ENCODE results near the gene PROM1. TPM values are rescaled to one million over a fixed set of nuclear protein-coding genes. Genes with fewer than 3 reads are reported as not detected.

The PROM1 gene
- total and polyA plus RNA-seq, 9 of the 15 experiments (the other 6 are each of a cell fraction or from before 2014, with no cell fraction given) = 0.05 TPM; not detected in 8

DNA sequence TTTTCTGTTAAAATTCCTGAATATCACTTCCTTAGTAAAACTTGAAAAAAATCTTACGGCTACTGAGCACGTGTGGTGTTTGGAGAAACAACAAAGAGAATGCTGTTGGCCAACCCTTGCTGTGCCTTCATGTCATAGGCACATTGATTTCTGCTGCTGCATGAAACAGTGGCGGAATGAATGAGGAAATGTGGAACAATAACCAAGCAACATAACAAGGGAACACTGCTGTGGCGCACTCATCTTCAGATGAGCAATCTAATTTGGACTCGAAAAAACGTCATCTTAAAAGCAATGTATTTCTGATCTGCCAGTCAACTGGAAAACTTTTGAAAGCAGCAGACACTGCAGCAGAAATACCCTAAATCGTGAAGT is 51.4 kb downstream of the PROM1 start:
- Histone ChIP-seq H3K9ac (ENCODE audit: insufficient read depth in 1 of 2, low read depth in 2 of 2, low read length in 2 of 2) (no peak overlapping the region), H2AFZ (ENCODE audit: low read depth, low read length) (no peak overlapping the region), H3K27me3 (ENCODE audit: control insufficient read depth in 2 of 2, insufficient read depth in 2 of 2, low read length in 2 of 2) (peaks cover 10 to 15% of the 10 kb centered on the region in 2 experiments; a peak in 4 of 5 replicates), H3K36me3 (ENCODE audit: control insufficient read depth, insufficient read depth, low read length) (no peaks in the 10 kb centered on the region), H3K27ac (ENCODE audit: extremely low read depth, low read depth, low read length) (no peak overlapping the region), H3K4me2 (ENCODE audit: insufficient read depth, low read length) (no peak overlapping the region), H3K9me3 (replicated peaks; ENCODE audit: control insufficient read depth, insufficient read depth, low read depth, low read length) (no peaks in the 10 kb centered on the region), H3K4me3 (no peak overlapping the region), H3K4me1 (replicated peaks in 1 of 2; ENCODE audit: control insufficient read depth in 2 of 2, insufficient read depth in 2 of 2, low read length in 2 of 2) (no peaks in the 10 kb centered on the region), H3K9me1 (ENCODE audit: control insufficient read depth, insufficient read depth, low read length) (no peaks in the 10 kb centered on the region), H3K79me2 (ENCODE audit: control insufficient read depth, insufficient read depth, low read length) (no peaks in the 10 kb centered on the region), H4K20me1 (replicated peaks; ENCODE audit: control insufficient read depth, insufficient read depth, low read length) (no peaks in the 10 kb centered on the region)
- DNase-seq (ENCODE audit: extremely low read depth in 1 of 4, low spot score in 3 of 4) (no peak), ATAC-seq (no peak), FAIRE-seq (no peak)
- ChIA-PET POLR2A (no interaction called here), CTCF (ENCODE audit: low intra/inter-chr PET ratio) (no interaction called here)
- 0% methylated on average over 7 of the region's 7 CpGs for WGBS (ENCODE audit: insufficient coverage, low coverage, missing lambda C conversion rate)
- TF ChIP-seq CHD4 (IDR thresholded peaks at IDR 0.05; ENCODE audit: insufficient read depth, insufficient replicate concordance, low read depth, low read length, poor library complexity, severe bottlenecking) = no peak
- no peak for TF ChIP-seq CREB3L1 (IDR thresholded peaks at IDR 0.05; ENCODE audit: borderline replicate concordance, low read depth)
- no peak for TF ChIP-seq HMG20B (CRISPR knock-in tag; IDR thresholded peaks at IDR 0.05)
- no peak for TF ChIP-seq ZNF696 (CRISPR knock-in tag; conservative IDR thresholded peaks at IDR 0.05)
- no peak for TF ChIP-seq ZNF318 (IDR thresholded peaks at IDR 0.05; ENCODE audit: borderline replicate concordance in 1 of 2, low read depth in 1 of 2)
- TF ChIP-seq PHB (CRISPR knock-in tag; IDR thresholded peaks at IDR 0.05) = no peak
- TF ChIP-seq TRIM28 (IDR thresholded peaks at IDR 0.05) = no peak
- TF ChIP-seq, protein P1, sequence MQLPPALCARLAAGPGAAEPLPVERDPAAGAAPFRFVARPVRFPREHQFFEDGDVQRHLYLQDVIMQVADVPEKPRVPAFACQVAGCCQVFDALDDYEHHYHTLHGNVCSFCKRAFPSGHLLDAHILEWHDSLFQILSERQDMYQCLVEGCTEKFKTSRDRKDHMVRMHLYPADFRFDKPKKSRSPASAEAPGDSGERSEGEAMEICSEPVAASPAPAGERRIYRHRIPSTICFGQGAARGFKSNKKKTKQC (CRISPR knock-in tag; IDR thresholded peaks at IDR 0.05) = no peak
- no peak for TF ChIP-seq SRSF9 (IDR thresholded peaks at IDR 0.05; ENCODE audit: borderline replicate concordance, low read depth, low read length)
- no peak for TF ChIP-seq KHSRP (IDR thresholded peaks at IDR 0.05)
- no peak for TF ChIP-seq THAP7 (CRISPR knock-in tag; IDR thresholded peaks at IDR 0.05)
- no peak for TF ChIP-seq KAT2B (IDR thresholded peaks at IDR 0.05; ENCODE audit: low read depth, low read length)
- TF ChIP-seq TAF15 (IDR thresholded peaks at IDR 0.05; ENCODE audit: low read depth, low read length) = no peak
- in situ Hi-C loops (cut with MboI) (loop anchor here (5.0 kb wide), 1 partner anchor 235 kb away; no protein-coding TSS in a partner anchor), intact Hi-C loops (cut with micrococcal nuclease) (no loop called here)
- no TSS peak for BruUV-seq (replicated peaks)

Measured in K562 (cell line).